Measurements from ENCODE around the gene ARHGEF1. TPM values are rescaled to one million over a fixed set of nuclear protein-coding genes. Genes with fewer than 3 reads are reported as not detected.
A peak's percentile ranks its signal among the peaks of the same experiment; 100 is the strongest.

Gene ARHGEF1
- total RNA-seq, 1 donor from 2014 or later, result 34.7 TPM

DNA sequence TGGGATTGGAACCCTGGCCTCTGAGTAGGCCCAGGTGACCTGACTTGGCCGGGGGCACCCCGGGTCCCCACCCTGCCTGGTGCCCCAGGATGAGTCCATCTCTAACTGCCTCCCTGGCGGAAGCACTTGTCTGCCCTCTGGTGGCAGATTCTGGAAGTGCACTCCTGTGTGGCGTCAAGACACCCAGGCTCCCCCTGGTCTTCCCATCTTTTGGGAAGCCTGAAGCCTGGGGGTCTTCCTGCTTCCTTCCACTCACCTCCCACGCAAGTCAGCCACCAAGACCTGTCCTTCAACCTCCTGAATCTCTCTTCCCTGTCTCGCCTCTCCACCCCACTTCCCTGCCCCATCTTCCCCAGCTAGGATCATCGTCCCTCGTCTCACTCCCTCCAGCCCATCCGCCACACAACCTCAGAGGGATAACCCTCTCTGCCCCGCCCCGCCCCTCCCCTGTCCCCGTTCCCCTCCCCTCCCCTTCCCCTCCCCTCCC lies 68.7 kb downstream of the ARHGEF1 start:
- DNase-seq (ENCODE audit: low read depth in 2 of 2), result peak; percentile 59 to 74

GRCh38 chr19:41955521-41955920 lies 72.5 kb downstream of the ARHGEF1 start:
- DNase-seq (ENCODE audit: low read depth in 2 of 2), result no peak

- no peak for DNase-seq (ENCODE audit: low read depth in 2 of 2)
These were observed 73.6 kb downstream of the ARHGEF1 start for GRCh38 chr19:41956621-41957020.

Other genes with a start within 250 kb of the ARHGEF1 start
- 0.44 and 0.60 TPM in 2 replicates for gene CEACAM7, start 194.9 kb upstream of the ARHGEF1 start, total RNA-seq
- not detected in 2 replicates for gene CEACAM5, start 174.6 kb upstream of the ARHGEF1 start, total RNA-seq
- gene CEACAM6, start 127.7 kb upstream of the ARHGEF1 start, total RNA-seq, result not detected in 2 replicates
- gene CEACAM3, start 86.6 kb upstream of the ARHGEF1 start, total RNA-seq, result not detected in 2 replicates
- gene LYPD4, start 38.5 kb upstream of the ARHGEF1 start, total RNA-seq, result not detected in 2 replicates
- not detected in 2 replicates for gene DMRTC2, start 38.1 kb upstream of the ARHGEF1 start, total RNA-seq
- 1,113 and 1,209 TPM in 2 replicates for gene RPS19, start 22.9 kb upstream of the ARHGEF1 start, total RNA-seq
- not detected in 2 replicates for gene CD79A, start 5.9 kb upstream of the ARHGEF1 start, total RNA-seq
- not detected in 2 replicates for gene ERFL, start 45.3 kb downstream of the ARHGEF1 start, total RNA-seq
- gene RABAC1, start 76.1 kb downstream of the ARHGEF1 start, total RNA-seq, result 125 and 173 TPM in 2 replicates
- under 0.01 TPM in 1 of 2 replicates, not detected in the other for gene ATP1A3, start 111.0 kb downstream of the ARHGEF1 start, total RNA-seq
- not detected in 2 replicates for gene GRIK5, start 187.0 kb downstream of the ARHGEF1 start, total RNA-seq
- gene ZNF574, start 193.0 kb downstream of the ARHGEF1 start, total RNA-seq, result 6.3 and 9.1 TPM in 2 replicates
- gene POU2F2, start 249.3 kb downstream of the ARHGEF1 start, total RNA-seq, result 0.20 and 0.22 TPM in 2 replicates